GM23338 (cell line): Measurements from ENCODE around the gene PSORS1C1. TPM values are rescaled to one million over a fixed set of nuclear protein-coding genes. Genes with fewer than 3 reads are reported as not detected.

Source experiments
- ATAC-seq: fragments of 200-7000 bp; cut with Tn5 transposase; 3 replicates; pipeline ENCODE4 v1.9.1; 2020
- DNase-seq: peaks from one replicate; pipeline ENCODE4 v3.0.0-alpha.2; 2015; ENCODE audit warnings: low spot score
- H2AFZ ChIP-seq: fragments of 200-600 bp; sonication (generic); 2 replicates; pipeline ENCODE4 v1.8.0; 2016; ENCODE audit warnings: antibody characterized with exemption, mild to moderate bottlenecking, moderate library complexity
- H3F3A ChIP-seq: fragments of 200-600 bp; sonication (generic); replicated peaks from 2 replicates; pipeline ENCODE4 v1.8.0; 2017; ENCODE audit warnings: antibody characterized with exemption, mixed run types, low read depth
- H3K27ac ChIP-seq: fragments of 200-600 bp; sonication (generic); 2 replicates; pipeline ENCODE4 v1.6.1; 2016; ENCODE audit warnings: low read depth
- H3K27me3 ChIP-seq: fragments of 200-600 bp; sonication (generic); 2 replicates; pipeline ENCODE4 v1.8.0; 2016; ENCODE audit warnings: mild to moderate bottlenecking, mixed run types, moderate library complexity; ENCODE audit not compliant: insufficient read depth
- H3K36me3 ChIP-seq: fragments of 200-600 bp; sonication (generic); 2 replicates; pipeline ENCODE4 v1.8.0; 2016; ENCODE audit warnings: mild to moderate bottlenecking; ENCODE audit not compliant: insufficient read depth
- H3K4me1 ChIP-seq: fragments of 200-600 bp; sonication (generic); 2 replicates; pipeline ENCODE4 v1.8.0; 2016; ENCODE audit warnings: mild to moderate bottlenecking, moderate library complexity; ENCODE audit not compliant: insufficient read depth
- H3K4me2 ChIP-seq: fragments of 200-600 bp; sonication (generic); 2 replicates; pipeline ENCODE4 v1.7.1; 2017; ENCODE audit warnings: mixed run types
- H3K4me3 ChIP-seq: fragments of 200-600 bp; sonication (generic); 2 replicates; pipeline ENCODE4 v1.6.1; 2016; ENCODE audit warnings: mixed run types
- H3K79me2 ChIP-seq: fragments of 200-600 bp; sonication (generic); replicated peaks from 2 replicates; pipeline ENCODE4 v1.8.0; 2017; ENCODE audit warnings: mild to moderate bottlenecking; ENCODE audit not compliant: insufficient read depth
- H3K9me2 ChIP-seq: fragments of 200-600 bp; sonication (generic); 2 replicates; pipeline ENCODE4 v1.8.0; 2017; ENCODE audit not compliant: insufficient read depth
- H4K20me1 ChIP-seq: fragments of 200-600 bp; sonication (generic); replicated peaks from 2 replicates; pipeline ENCODE4 v1.8.0; 2017; ENCODE audit warnings: mild to moderate bottlenecking; ENCODE audit not compliant: insufficient read depth
- H3K27ac Mint-ChIP-seq: 2 replicates; pipeline ENCODE4 v1.8.0; 2020; ENCODE audit warnings: inconsistent platforms, mild to moderate bottlenecking, moderate library complexity, mixed read lengths
- H3K27me3 Mint-ChIP-seq: 3 replicates; pipeline ENCODE4 v1.8.0; 2022; ENCODE audit warnings: low read depth, mild to moderate bottlenecking, moderate library complexity, mixed read lengths, inconsistent platforms; ENCODE audit not compliant: insufficient read depth, poor library complexity
- H3K36me3 Mint-ChIP-seq: 3 replicates; pipeline ENCODE4 v1.8.0; 2021; ENCODE audit warnings: low read depth, mild to moderate bottlenecking, inconsistent platforms, moderate library complexity, mixed read lengths
- H3K4me1 Mint-ChIP-seq: 3 replicates; pipeline ENCODE4 v1.8.0; 2020; ENCODE audit warnings: mild to moderate bottlenecking, inconsistent platforms, mixed read lengths
- H3K4me3 Mint-ChIP-seq: 3 replicates; pipeline ENCODE4 v1.8.0; 2021; ENCODE audit warnings: moderate library complexity, mild to moderate bottlenecking, inconsistent platforms, mixed read lengths
- H3K9me3 Mint-ChIP-seq: 3 replicates; pipeline ENCODE4 v1.8.0; 2020; ENCODE audit warnings: moderate library complexity, mild to moderate bottlenecking, inconsistent platforms, mixed read lengths
- ETS1 ChIP-seq: IDR thresholded peaks from 2 replicates; pipeline ENCODE4 v1.6.1; 2016; ENCODE audit warnings: antibody characterized with exemption
- JUNB ChIP-seq: IDR thresholded peaks from one replicate; pipeline ENCODE4 v1.6.1; 2016; ENCODE audit warnings: antibody characterized with exemption; ENCODE audit not compliant: unreplicated experiment
- NANOG ChIP-seq: IDR thresholded peaks from 2 replicates; pipeline ENCODE4 v1.6.1; 2016; ENCODE audit warnings: antibody characterized with exemption, borderline replicate concordance
- STAT1 ChIP-seq: IDR thresholded peaks from one replicate; pipeline ENCODE4 v1.6.1; 2016; ENCODE audit warnings: antibody characterized with exemption; ENCODE audit not compliant: unreplicated experiment
- ZNF331 ChIP-seq: fragments of 250-450 bp; sonication (Bioruptor Pico); IDR thresholded peaks from 2 replicates; pipeline ENCODE4 v1.5.0; 2020; ENCODE audit warnings: low read depth, mild to moderate bottlenecking, moderate library complexity
- ZNF462 ChIP-seq: fragments of 250-450 bp; sonication (Bioruptor Pico); IDR thresholded peaks from 2 replicates; pipeline ENCODE4 v1.5.0; 2020; ENCODE audit warnings: mild to moderate bottlenecking, moderate library complexity
- polyA plus RNA-seq: library from polyadenylated mRNA; unstranded; fragments of >200 nt; fragmentation: Nextera tagmentation; extraction: Ambion mirVana; gene quantifications from 2 replicates; pipeline ENCODE4 v1.2.1, GENCODE V29; 2016
- total RNA-seq: library from RNA; depleted of rRNA; stranded (reverse); fragments of >200 nt; shearing (Covaris generic); gene quantifications from 2 replicates; pipeline ENCODE4 v1.2.3, GENCODE V29; 2014

The PSORS1C1 gene
- total and polyA plus RNA-seq, 2 experiments from 2014 or later: not detected

- Mint-ChIP-seq H3K9me3 (no peaks in the 10 kb centered on the region; the same call in 1 of the 3 replicates), H3K4me3 (no peak overlapping the region; the same call in 2 of the 3 replicates), H3K27me3 (no peaks in the 10 kb centered on the region), H3K36me3 (no peaks in the 10 kb centered on the region), H3K27ac (no peak overlapping the region), H3K4me1 (peaks cover 19% of the 10 kb centered on the region)
- H3K79me2 ChIP-seq: no peaks in the 10 kb centered on the region
- no peaks in the 10 kb centered on the region for H4K20me1 ChIP-seq
- 0 out of 2 replicates have a peak, but pooled peaks cover 4% of the 10 kb centered on the region for H3K4me1 ChIP-seq
- TF ChIP-seq ZNF331 (CRISPR knock-in tag): no peak
- no peak for TF ChIP-seq STAT1
- no peak for TF ChIP-seq ZNF462 (CRISPR knock-in tag)
- no peak for TF ChIP-seq JUNB
- no peak for TF ChIP-seq ETS1
- no peak for TF ChIP-seq NANOG
- H3K36me3 ChIP-seq: no peaks in the 10 kb centered on the region
- no peak overlapping the region for H3K4me2 ChIP-seq
- DNase-seq: no peak
- no peaks in the 10 kb centered on the region for H3K9me2 ChIP-seq
- no peak overlapping the region for H3K27ac ChIP-seq
- H3K27me3 ChIP-seq: no peaks in the 10 kb centered on the region
- 0 out of 2 replicates have a peak, but pooled peaks cover 4% of the 10 kb centered on the region for H3F3A ChIP-seq
- H3K4me3 ChIP-seq: no peak overlapping the region
- ATAC-seq: no peak
- no peak overlapping the region for H2AFZ ChIP-seq
Measured at GRCh38 chr6:31130751-31131150, 16.2 kb downstream of the PSORS1C1 start.
